GM12865 (cell line): ENCODE results near the gene METTL25B.
A peak's percentile ranks its signal among the peaks of the same experiment; 100 is the strongest.

Experiments used
- DNase-seq: peaks from one replicate; pipeline ENCODE4 v3.0.0; 2010; ENCODE audit warnings: low read depth
- H3K4me3 ChIP-seq: 2 replicates; pipeline ENCODE4 v1.5.1; 2011; ENCODE audit warnings: mild to moderate bottlenecking, low read depth, low read length, control low read depth
- TF ChIP-seq, protein P1 (sequence below): IDR thresholded peaks from 2 replicates; pipeline ENCODE4 v1.5.1; 2011; ENCODE audit warnings: low read length, control low read depth, low read depth, inconsistent platforms; ENCODE audit not compliant: insufficient read depth; ENCODE audit errors: missing control alignments

METTL25B gene

DNA sequence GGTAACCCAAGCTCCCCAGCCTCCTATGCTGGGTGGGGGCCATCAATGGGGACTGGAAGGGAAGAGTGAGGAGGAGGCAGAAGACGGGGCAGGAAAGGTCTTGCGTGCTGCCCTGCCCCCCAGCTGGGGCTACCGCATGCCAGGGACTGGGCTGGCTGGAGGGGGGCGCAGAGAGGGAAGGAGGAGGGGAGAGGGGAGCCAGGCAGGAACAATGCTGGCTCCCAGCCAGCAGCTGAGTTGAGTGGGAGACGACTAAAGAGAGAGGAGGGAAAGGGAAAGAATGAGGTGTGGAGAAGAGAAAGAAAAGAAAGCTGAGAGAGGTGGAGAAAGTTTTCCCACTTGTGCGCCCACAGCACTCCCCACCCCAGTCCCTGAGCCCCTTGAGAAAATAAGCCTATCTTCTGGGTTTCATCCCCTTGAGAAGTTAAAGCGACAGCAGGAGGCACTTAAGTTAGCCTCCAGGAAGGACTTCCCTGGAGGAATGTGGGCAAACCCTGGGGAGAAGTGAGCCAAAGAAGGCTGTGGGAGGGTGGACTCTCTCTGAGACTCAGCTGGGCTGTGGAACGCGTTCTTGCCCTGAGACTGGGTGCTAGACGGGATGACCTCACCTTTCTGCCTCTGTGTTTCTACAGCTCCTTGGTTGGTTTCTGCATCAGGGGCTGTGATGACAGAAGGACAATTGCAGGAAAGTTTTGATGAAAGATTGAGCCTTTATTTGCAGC, 38.2 kb upstream of the METTL25B start:
- H3K4me3 ChIP-seq = no peak overlapping the region
- no peak for DNase-seq
- TF ChIP-seq, protein P1, sequence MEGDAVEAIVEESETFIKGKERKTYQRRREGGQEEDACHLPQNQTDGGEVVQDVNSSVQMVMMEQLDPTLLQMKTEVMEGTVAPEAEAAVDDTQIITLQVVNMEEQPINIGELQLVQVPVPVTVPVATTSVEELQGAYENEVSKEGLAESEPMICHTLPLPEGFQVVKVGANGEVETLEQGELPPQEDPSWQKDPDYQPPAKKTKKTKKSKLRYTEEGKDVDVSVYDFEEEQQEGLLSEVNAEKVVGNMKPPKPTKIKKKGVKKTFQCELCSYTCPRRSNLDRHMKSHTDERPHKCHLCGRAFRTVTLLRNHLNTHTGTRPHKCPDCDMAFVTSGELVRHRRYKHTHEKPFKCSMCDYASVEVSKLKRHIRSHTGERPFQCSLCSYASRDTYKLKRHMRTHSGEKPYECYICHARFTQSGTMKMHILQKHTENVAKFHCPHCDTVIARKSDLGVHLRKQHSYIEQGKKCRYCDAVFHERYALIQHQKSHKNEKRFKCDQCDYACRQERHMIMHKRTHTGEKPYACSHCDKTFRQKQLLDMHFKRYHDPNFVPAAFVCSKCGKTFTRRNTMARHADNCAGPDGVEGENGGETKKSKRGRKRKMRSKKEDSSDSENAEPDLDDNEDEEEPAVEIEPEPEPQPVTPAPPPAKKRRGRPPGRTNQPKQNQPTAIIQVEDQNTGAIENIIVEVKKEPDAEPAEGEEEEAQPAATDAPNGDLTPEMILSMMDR = no peak

DNA sequence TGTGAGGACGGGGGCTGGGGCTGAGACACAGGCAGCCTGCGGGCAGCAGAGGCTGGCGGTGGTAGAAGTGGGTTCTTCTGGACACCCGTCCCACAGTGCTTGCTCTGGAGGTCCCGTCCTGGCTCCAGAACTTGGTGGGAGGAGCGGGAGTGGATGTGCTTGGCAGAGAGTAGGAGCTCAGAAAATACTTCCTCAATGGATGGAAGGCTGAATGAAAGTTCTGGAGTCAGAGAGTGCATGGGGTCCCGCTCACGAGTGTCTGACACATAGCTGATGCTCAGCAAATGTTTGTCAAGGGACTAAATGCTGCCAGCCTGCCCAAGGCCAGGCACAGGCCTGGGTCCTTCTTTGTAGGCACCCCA, 37.6 kb upstream of the METTL25B start:
- TF ChIP-seq, protein P1 = no peak
- DNase-seq = no peak
- no peak overlapping the region for H3K4me3 ChIP-seq

DNA sequence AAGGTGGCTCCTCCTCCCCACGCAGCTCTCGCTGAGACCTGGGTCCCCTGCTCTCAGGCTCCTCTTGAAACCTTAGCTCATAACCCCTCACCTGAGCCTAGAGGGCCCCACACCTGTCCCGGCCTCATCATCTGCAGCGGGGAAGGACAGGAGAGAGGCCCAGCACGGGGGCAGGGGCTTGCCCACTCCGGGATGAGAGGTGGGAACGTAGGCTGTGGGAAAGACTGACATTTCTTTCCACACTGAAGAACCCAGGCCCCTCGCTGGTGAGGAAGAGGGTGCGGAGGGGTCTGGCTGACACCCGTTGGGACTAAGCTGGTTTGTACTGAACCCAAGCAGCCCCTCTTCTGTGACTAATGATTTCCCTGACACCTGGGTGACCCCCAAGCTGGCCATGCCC, 37.1 kb upstream of the METTL25B start:
- DNase-seq = no peak
- H3K4me3 ChIP-seq = no peak overlapping the region
- TF ChIP-seq, protein P1 = no peak

DNA sequence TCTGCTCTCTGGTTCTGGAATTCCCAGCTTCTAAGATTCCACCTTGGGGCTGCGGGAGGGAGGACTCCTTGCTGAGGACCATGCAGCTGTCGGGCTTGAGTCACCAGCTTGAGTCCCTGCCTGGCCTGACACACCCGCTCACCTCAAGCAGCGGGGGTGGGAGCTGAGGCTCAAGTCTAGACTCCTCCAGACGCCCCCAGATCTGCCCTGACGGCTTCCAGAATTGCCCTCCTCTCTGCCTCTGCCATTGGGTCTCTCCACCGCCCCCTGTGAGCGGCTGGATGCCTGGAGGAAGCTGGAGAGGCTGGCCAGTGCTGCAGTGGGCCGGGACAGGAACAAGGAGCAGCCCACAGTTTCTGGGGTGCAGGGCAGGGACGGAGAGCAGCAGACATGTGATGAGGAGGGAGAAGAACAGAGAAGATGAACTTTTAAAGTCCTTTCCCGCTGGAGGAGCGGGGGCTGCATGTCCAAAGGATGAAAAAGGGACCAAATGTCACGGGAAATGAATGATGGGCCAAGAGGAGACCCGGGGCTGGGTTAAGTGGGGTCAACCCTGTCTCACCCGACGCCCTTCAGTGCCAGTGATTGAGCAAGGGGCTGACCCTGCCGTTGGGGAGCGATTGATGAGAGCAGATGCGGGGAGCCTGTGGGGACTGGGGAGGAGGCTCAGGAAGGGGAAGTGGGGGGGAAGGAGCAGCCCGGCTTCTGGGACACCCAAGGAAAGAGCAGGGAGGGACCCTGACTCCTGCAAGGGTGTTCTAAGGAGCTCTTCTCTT, 36.4 kb upstream of the METTL25B start:
- no peak overlapping the region for H3K4me3 ChIP-seq

DNA sequence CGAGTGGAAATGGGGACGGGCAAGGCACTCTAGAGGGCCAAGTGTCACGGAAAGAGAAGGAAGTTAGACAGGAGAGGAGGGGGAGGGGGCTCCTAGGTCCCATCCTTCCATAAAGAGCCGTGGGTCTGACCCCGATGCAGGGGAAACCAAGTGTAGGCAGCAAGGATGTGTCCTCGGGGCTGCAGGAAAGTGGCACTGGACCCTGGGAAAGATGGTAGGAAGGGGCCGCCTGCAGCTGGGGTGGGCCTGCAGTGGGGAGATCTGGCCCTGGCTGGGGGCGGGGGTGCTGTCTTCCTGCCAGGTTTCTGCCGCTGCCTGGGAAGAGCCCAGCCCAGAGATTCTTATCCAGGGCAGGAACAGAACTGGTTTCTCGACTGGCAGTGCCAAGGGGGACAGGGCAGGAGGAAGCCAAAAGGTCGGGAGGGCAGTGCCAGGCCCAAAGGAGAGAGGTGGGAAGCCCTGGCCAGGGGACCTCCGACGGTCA, 35.8 kb upstream of the METTL25B start:
- no peak for DNase-seq
- TF ChIP-seq, protein P1 = no peak
- no peak overlapping the region for H3K4me3 ChIP-seq

More for the DNA sequence above, 36.4 kb upstream of the METTL25B start:
- TF ChIP-seq, protein P1 = no peak
- DNase-seq = no peak

DNA sequence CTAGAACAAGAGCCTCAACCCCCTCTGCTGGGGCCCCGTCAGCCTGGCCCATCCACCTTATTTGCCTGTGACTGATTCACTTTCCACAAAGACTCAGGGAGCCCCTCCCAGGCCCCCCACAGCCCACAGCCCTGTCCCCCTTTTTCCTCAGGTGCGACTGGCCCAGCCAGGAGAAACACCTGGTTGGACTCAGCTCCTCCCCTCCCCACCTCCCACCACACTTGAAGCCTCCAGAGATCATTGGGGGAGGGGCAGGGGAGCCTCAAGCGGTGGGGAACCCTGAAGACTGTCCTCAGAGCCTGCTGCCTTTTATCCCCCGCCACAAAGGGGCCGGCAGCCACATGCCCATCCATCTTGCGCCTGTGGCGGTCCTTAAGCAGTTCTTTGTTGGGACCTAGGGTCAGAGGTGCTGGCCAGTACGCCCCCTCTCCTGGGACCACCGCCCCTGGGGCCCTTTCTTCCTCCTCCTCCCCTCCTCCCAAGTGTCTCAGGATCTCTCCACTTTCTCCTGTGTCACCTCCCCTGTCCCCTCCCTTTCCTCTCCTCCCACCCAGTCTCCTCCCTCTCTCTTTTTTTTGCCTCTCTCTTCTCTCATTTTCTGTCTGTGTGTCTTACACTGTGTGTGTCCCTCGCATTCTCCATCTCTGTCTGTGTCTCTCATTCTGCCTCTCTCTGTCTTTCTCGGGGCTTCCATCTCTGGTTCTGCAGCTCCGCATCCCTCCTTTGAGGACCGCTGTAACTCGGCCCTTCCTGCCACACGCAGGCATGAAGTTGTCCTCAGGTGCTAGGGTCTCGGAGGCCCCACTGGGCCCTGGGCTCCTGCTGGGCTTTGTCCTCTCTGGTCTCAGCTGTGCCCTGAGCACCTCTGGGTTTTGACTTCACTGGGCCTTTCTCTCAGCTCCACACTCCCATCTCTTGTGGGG, 35.1 kb upstream of the METTL25B start:
- TF ChIP-seq, protein P1 = no peak
- H3K4me3 ChIP-seq = no peak overlapping the region
- peak; percentile 23 for DNase-seq
